ENCODE data around the gene SYT9. TPM values are rescaled to one million over a fixed set of nuclear protein-coding genes. Genes with fewer than 3 reads are reported as not detected.
A peak's percentile ranks its signal among the peaks of the same experiment; 100 is the strongest.

The SYT9 gene
- total and polyA plus RNA-seq, 12 donors: 0.01 to 0.66 (median 0.32) TPM; not detected in 3

- no peak for TF ChIP-seq CTCF (IDR thresholded peaks at IDR 0.05)
- Histone ChIP-seq H3K4me3 (no peak overlapping the region), H3K27ac (no peak overlapping the region), H3K9me3 (peaks cover 0 to 15% (median 0%) of the 10 kb centered on the region in 11 donors), H3K27me3 (peaks cover 0 to 7% (median 0%) of the 10 kb centered on the region in 7 donors), H3K4me1 (no peaks in the 10 kb centered on the region), H3K36me3 (no peaks in the 10 kb centered on the region)
- 81 to 88% methylated on average over 3 of the region's 3 CpGs for WGBS, 2 donors
- ATAC-seq (no peak), DNase-seq (no peak)
- intact Hi-C loops (cut with DNase I): no loop called here
These were observed 6.4 kb upstream of the SYT9 start for GRCh38 chr11:7245341-7245740.

GRCh38 chr11:7246179-7246578 lies 5.5 kb upstream of the SYT9 start:
- WGBS, 2 donors: 59 to 65% methylated on average over 1 of the region's 1 CpG
- Histone ChIP-seq H3K36me3 (no peaks in the 10 kb centered on the region), H3K4me3 (no peak overlapping the region), H3K27ac (no peak overlapping the region), H3K27me3 (peaks cover 0 to 8% (median 1%) of the 10 kb centered on the region in 7 donors), H3K9me3 (peaks cover 0 to 15% (median 0%) of the 10 kb centered on the region in 11 donors), H3K4me1 (no peaks in the 10 kb centered on the region)
- ATAC-seq: no peak
- intact Hi-C loops (cut with DNase I): no loop called here
- no peak for TF ChIP-seq CTCF (IDR thresholded peaks at IDR 0.05)
- no peak for DNase-seq

- WGBS, 2 donors: 84 to 85% methylated on average over 3 of the region's 3 CpGs
- ATAC-seq: no peak
- intact Hi-C loops (cut with DNase I): no loop called here
These were observed 1.5 kb upstream of the SYT9 start for GRCh38 chr11:7250166-7250565.

GRCh38 chr11:7251487-7251835 lies 243 bp upstream of the SYT9 start:
- intact Hi-C loops (cut with DNase I): no loop called here
- peaks cover 4 to 55% (median 34%) of the 10 kb centered on the region in 7 donors for H3K27me3 ChIP-seq
- TF ChIP-seq CTCF (IDR thresholded peaks at IDR 0.05): no peak
- H3K9me3 ChIP-seq: peaks cover 0 to 15% (median 0%) of the 10 kb centered on the region in 11 donors
- H3K4me1 ChIP-seq: peaks cover 4 to 13% (median 9%) of the 10 kb centered on the region in 9 donors
- H3K36me3 ChIP-seq: no peaks in the 10 kb centered on the region
- ATAC-seq (no peak), DNase-seq (no peak)
- peak overlapping the region; percentile 45 to 61 (median 56) for H3K4me3 ChIP-seq
- WGBS, 2 donors: 3 to 4% methylated on average over 28 of the region's 28 CpGs
- H3K27ac ChIP-seq: no peak overlapping the region

More at GRCh38 chr11:7250166-7250565, 1.5 kb upstream of the SYT9 start:
- H3K27me3 ChIP-seq: peaks cover 4 to 45% (median 34%) of the 10 kb centered on the region in 7 donors
- peaks cover 4 to 13% (median 9%) of the 10 kb centered on the region in 9 donors for H3K4me1 ChIP-seq
- H3K4me3 ChIP-seq: no peak overlapping the region
- H3K9me3 ChIP-seq: peaks cover 0 to 15% (median 0%) of the 10 kb centered on the region in 11 donors
- no peaks in the 10 kb centered on the region for H3K36me3 ChIP-seq
- no peak for TF ChIP-seq CTCF (IDR thresholded peaks at IDR 0.05)
- no peak for DNase-seq
- no peak overlapping the region for H3K27ac ChIP-seq
